Ovary (tissue), 3 donors: ENCODE data around the gene TXNRD2.

ENCODE experiments used
- EP300 ChIP-seq: sonication (generic); formaldehyde crosslinking; IDR thresholded peaks from one replicate; pipeline ENCODE4 v1.6.1; 2017; ENCODE audit warnings: antibody characterized with exemption
- POLR2A ChIP-seq: fragments of 450-650 bp; IDR thresholded peaks from one replicate; pipeline ENCODE4 v1.6.1; 2017; ENCODE audit warnings: antibody characterized with exemption, mild to moderate bottlenecking, moderate library complexity
- TF ChIP-seq, protein P1 (sequence below), 3 donors: fragments of 450-650 bp in 2 of 3; fragments of 200-600 bp in 1 of 3; IDR thresholded peaks; one replicate each; pipeline versions ENCODE4 v1.5.1 to v1.8.0; 2016 to 2022; ENCODE audit warnings: antibody characterized with exemption in 3 of 3, mild to moderate bottlenecking in 1 of 3
- donor health status: DM: no; HTN: no; CAD: no.

DNA sequence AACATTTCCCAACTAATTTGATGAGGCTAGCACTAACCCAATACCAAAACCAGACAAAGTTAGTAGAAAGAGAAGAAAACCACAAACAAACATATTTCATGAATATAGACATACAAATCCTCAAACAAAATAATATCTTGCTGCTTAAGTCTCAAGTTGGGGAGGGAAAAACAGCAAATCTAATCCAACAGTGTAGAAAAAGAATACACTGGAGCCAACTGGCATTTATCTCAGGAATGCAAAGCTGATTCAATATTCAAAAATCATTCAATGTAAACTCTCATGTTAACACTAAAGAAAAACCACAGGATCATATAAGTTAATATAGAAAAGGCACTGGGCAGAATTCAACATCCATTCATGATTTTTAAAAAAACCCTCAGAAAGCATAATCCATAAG lies 105.1 kb downstream of the TXNRD2 start:
- TF ChIP-seq, protein P1, sequence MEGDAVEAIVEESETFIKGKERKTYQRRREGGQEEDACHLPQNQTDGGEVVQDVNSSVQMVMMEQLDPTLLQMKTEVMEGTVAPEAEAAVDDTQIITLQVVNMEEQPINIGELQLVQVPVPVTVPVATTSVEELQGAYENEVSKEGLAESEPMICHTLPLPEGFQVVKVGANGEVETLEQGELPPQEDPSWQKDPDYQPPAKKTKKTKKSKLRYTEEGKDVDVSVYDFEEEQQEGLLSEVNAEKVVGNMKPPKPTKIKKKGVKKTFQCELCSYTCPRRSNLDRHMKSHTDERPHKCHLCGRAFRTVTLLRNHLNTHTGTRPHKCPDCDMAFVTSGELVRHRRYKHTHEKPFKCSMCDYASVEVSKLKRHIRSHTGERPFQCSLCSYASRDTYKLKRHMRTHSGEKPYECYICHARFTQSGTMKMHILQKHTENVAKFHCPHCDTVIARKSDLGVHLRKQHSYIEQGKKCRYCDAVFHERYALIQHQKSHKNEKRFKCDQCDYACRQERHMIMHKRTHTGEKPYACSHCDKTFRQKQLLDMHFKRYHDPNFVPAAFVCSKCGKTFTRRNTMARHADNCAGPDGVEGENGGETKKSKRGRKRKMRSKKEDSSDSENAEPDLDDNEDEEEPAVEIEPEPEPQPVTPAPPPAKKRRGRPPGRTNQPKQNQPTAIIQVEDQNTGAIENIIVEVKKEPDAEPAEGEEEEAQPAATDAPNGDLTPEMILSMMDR (IDR thresholded peaks at IDR 0.05), result no peak
- no peak for TF ChIP-seq POLR2A
- TF ChIP-seq EP300, result no peak
